RPMI7951 (cell line): ENCODE measurements around the gene GAB4. TPM values are rescaled to one million over a fixed set of nuclear protein-coding genes. Genes with fewer than 3 reads are reported as not detected.
"Not testable (repeated sequence)": the region's sequence is repeated elsewhere in the genome, so short reads cannot be mapped to it uniquely, and the experiment has no call there.

Source experiments
- DNase-seq: peaks from one replicate; pipeline ENCODE4 v3.0.0-alpha.2; 2012; ENCODE audit warnings: low read depth
- total RNA-seq: library from RNA; depleted of rRNA; stranded (reverse); fragments of >200 nt; shearing (Covaris generic); gene quantifications from 2 replicates; pipeline ENCODE4 v1.2.3, GENCODE V29; 2014

The GAB4 gene
- total RNA-seq, 1 experiment from 2014 or later: not detected

- DNase-seq: no peak
These were observed 49.5 kb downstream of the GAB4 start for GRCh38 chr22:16958475-16958874.

- no peak for DNase-seq
These were observed 50.2 kb downstream of the GAB4 start for GRCh38 chr22:16957781-16958180.

GRCh38 chr22:16956290-16956689 lies 51.7 kb downstream of the GAB4 start:
- no peak for DNase-seq

GRCh38 chr22:16955678-16956210 lies 52.3 kb downstream of the GAB4 start:
- DNase-seq: no peak

- DNase-seq: no peak
These were observed 52.9 kb downstream of the GAB4 start for GRCh38 chr22:16955081-16955480.

- no peak for DNase-seq
These were observed 54.0 kb downstream of the GAB4 start for GRCh38 chr22:16954060-16954403.

- no peak for DNase-seq
These were observed 54.6 kb downstream of the GAB4 start for GRCh38 chr22:16953206-16954059.

- peak; percentile 65 for DNase-seq
These were observed 58.5 kb downstream of the GAB4 start for GRCh38 chr22:16949561-16949960.

GRCh38 chr22:16937811-16938210 lies 70.2 kb downstream of the GAB4 start:
- no peak for DNase-seq

- DNase-seq: not testable (repeated sequence)
These were observed 70.8 kb downstream of the GAB4 start for GRCh38 chr22:16937209-16937608.

- no peak for DNase-seq
These were observed 71.4 kb downstream of the GAB4 start for GRCh38 chr22:16936625-16937024.

- no peak for DNase-seq
These were observed 72.8 kb downstream of the GAB4 start for GRCh38 chr22:16935209-16935608.

GRCh38 chr22:16933291-16934282 lies 74.4 kb downstream of the GAB4 start:
- DNase-seq: no peak

- DNase-seq: no peak
These were observed 75.4 kb downstream of the GAB4 start for GRCh38 chr22:16932577-16932976.

- DNase-seq: no peak
These were observed 82.5 kb downstream of the GAB4 start for GRCh38 chr22:16925407-16925966.

- no peak for DNase-seq
These were observed 85.3 kb downstream of the GAB4 start for GRCh38 chr22:16922706-16923105.

- no peak for DNase-seq
These were observed 85.9 kb downstream of the GAB4 start for GRCh38 chr22:16922076-16922475.

- DNase-seq: peak; percentile 52
These were observed 90.6 kb downstream of the GAB4 start for GRCh38 chr22:16917144-16918003.

- DNase-seq: peak; percentile 13
These were observed 92.3 kb downstream of the GAB4 start for GRCh38 chr22:16915701-16916100.

- not testable (repeated sequence) for DNase-seq
These were observed 93.1 kb downstream of the GAB4 start for GRCh38 chr22:16914911-16915310.

- no peak for DNase-seq
These were observed 94.0 kb downstream of the GAB4 start for GRCh38 chr22:16914006-16914405.
